ENCODE results near the gene POLE.

POLE gene, protein sequence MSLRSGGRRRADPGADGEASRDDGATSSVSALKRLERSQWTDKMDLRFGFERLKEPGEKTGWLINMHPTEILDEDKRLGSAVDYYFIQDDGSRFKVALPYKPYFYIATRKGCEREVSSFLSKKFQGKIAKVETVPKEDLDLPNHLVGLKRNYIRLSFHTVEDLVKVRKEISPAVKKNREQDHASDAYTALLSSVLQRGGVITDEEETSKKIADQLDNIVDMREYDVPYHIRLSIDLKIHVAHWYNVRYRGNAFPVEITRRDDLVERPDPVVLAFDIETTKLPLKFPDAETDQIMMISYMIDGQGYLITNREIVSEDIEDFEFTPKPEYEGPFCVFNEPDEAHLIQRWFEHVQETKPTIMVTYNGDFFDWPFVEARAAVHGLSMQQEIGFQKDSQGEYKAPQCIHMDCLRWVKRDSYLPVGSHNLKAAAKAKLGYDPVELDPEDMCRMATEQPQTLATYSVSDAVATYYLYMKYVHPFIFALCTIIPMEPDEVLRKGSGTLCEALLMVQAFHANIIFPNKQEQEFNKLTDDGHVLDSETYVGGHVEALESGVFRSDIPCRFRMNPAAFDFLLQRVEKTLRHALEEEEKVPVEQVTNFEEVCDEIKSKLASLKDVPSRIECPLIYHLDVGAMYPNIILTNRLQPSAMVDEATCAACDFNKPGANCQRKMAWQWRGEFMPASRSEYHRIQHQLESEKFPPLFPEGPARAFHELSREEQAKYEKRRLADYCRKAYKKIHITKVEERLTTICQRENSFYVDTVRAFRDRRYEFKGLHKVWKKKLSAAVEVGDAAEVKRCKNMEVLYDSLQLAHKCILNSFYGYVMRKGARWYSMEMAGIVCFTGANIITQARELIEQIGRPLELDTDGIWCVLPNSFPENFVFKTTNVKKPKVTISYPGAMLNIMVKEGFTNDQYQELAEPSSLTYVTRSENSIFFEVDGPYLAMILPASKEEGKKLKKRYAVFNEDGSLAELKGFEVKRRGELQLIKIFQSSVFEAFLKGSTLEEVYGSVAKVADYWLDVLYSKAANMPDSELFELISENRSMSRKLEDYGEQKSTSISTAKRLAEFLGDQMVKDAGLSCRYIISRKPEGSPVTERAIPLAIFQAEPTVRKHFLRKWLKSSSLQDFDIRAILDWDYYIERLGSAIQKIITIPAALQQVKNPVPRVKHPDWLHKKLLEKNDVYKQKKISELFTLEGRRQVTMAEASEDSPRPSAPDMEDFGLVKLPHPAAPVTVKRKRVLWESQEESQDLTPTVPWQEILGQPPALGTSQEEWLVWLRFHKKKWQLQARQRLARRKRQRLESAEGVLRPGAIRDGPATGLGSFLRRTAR (N-terminal part only)

DNA sequence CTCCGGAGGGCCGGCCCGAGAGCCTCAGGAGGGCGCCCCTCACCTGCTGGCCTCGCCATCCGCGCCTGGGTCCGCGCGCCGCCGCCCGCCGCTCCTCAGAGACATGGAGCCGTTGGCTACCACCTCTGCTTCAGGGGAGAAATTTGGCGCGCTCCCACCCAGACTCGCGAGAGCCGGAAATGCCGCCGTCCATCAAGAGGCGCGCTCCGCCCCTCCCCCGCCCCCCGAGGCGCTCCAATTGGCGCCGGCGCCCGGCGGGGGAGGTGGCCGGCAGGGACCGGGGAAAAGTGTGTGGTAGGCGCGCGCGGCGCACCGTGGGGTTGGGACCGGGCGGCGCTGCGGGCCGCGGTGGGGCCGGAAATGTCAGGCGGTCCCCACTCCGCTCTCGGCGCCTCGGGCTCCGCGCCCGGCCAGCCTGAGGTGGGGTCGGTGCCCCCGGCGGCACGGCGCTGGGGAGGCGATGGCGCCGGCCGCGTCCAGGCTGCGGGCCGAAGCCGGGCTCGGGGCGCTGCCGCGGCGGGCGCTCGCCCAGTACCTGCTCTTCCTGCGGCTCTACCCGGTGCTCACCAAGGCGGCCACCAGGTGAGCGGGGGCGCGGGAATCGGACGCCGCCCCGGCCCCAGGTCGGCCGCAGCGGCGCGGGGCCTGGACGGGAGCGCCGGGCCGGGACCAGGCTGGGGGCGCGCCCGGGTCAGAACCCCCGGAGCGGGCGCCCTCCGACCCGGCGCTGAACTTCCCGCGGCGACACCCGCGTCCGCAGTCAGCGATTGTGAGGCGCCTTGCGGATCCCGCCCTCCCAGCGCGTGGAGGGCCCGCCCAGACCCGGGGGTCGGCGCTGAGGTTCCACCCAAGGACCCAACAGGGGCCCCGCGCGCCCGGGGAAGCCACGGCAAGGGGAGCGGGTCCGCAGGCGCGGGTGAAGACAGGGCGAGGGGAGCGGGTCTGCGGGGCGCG is at the start of gene POLE, which contains the start of gene PXMP2:
Gene POLE (minus strand): TSS at position 132 of the 954 bp plus-strand sequence. CDS start 27 bp downstream, at position 105.
Gene PXMP2 (plus strand): TSS at position 377 of the 954 bp plus-strand sequence. CDS start 84 bp downstream, at position 461.
- DNase-seq (ENCODE audit: low read depth, low spot score), result peak; percentile 87

DNA sequence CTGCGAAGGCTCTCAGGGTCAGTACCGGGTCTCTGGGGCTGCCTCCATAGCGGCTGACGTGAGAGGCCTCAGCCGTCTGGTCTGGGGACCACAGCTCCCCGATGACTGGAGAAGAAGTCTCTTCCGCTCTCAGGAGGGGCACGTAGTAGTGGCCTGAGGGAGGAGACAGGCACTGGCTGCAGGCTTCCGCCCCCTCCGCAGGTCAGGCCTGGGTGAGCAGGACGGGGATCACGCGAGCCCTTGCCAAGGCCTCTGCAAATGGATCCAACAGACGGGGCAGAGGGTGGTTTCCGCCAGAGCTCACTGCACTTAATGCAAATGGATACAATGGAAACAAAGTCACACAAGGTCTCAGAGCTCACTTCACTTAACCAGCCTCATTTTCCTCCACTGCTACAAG is 49.8 kb upstream of the POLE start:
- no peak for DNase-seq (ENCODE audit: low read depth, low spot score)

DNA sequence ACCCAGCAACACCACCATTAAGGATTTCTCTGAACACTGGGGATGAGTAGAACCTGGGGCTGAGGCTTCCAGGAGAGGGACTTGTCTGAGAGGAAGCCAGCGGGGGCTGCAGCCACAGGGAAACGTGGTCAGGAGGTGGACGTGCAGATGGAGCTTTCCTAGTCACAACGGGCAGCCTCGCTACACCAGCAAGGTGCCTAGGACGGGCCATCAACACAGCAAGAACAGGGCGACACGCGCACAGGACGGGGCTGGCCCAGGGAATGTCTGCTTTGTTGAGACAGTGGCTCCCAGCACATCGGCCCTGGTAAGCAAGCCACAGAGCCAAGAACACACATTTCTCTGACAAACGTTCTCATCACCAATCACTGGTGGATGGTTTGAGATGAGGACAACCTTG is 49.2 kb upstream of the POLE start:
- no peak for DNase-seq (ENCODE audit: low read depth, low spot score)

DNA sequence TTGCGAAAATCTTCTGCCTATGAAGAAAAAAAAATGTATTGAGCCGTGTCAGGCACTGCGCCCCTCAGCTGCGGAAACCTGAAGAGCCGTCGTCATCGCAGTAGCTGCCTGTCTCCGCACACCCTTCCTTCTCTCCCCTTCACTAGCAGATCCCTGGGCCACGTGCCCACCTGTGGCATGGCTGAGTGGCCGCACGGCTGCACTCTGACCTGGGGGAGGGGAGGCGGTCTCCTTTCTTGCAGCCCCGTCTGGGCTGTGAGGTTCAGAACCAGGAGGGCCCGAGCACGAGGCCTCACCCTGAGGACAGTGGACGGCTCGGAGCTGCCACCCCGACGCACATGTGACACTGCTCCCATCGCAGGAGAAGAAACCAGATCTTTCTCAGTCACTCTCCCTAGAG is 48.4 kb upstream of the POLE start:
- DNase-seq (ENCODE audit: low read depth, low spot score), result no peak

DNA sequence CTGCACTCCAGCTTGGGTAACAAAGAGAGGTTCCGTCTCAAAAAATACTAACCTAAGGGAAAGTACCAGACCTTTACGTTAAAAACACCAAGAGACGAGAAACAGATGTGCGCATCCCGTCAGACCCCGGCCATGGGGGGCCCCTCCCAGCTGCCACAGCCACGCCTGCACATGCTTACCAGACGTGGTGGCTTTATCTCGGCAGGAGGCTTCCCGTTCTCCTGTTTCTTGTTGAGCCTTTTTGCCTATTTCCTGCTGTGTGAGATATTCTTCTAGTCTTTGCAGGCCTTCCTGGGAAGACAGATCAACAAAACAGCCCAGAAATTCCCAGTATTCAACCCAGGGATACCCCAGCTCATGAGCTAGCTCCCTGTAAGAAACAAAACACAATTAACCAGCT is 47.1 kb upstream of the POLE start:
- peak; percentile 95 for DNase-seq (ENCODE audit: low read depth, low spot score)

DNA sequence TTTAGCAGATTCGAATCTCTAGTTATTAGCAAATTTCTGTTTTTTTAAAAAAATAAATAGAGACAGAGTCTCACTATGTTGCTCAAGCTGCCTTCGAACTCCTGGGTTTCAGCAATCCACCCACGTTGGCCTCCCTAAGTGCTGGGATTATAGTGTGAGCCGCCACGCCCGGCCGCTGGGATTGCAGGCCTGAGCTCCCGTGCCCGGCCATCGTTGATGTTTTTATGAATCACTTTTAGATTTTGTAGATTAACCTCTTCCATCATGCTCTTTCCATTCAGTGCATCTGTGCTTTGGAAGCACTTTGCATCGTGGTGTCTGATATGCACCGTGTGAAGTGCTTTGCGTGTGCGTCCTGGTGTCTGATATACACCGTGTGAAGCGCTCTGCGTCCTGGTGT is 44.4 kb upstream of the POLE start:
- no peak for DNase-seq (ENCODE audit: low read depth, low spot score)

DNA sequence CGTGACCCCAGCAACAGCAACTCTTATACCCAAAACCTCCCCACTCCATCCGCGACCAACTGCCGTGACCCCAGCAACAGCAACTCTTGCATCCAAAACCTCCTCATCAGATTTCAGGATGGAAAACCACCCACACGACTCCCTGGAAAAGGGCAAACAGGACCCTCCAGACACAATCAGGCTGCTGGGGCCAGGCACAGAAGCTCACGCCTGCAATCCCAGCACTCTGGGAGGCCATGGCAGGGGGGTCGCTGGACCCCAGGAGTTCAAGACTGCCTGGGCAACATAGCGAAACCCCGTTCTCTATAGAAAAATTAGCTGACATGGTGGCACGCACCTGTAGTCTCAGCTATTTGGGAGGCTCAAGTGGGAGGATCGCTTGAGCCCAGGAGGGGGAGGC is 43.2 kb upstream of the POLE start:
- no peak for DNase-seq (ENCODE audit: low read depth, low spot score)

DNA sequence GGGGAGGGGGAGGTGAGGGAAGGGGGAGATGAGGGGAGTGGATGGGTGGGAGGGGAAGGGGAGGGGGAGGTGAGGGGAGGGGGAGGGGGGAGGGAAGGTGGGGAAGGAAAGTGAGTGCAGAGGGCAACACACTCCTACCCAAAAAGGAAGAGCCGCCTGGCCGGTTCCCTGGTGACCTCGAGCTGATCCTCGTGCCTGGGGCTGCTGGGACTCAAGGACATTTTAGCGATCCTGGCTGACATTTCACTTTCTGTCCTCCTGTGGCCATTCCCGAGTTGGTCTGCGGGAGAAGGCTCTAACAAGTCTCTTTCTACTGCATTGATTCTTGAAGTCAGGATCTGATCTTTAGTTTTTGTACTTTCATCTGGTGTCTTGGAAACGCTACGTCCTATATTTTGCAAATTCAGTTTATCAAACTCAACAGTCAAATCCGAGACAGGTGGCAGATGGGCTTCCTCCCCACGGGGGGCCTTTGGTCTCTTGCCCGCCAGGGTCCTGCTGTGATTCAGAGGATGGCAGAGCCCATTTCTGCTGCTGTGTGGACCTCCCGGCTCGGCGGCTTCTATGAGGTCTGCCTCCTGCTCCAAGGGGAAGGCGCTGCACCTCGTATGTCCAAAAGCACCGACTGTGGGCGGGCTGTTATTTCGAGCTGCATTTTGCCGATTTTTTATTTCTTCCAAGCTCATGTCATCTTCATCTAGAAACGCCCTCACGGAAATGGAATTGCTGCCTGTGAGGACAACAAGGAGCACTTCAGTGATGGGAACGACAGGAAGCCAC is 42.6 kb upstream of the POLE start:
- no peak for DNase-seq (ENCODE audit: low read depth, low spot score)

DNA sequence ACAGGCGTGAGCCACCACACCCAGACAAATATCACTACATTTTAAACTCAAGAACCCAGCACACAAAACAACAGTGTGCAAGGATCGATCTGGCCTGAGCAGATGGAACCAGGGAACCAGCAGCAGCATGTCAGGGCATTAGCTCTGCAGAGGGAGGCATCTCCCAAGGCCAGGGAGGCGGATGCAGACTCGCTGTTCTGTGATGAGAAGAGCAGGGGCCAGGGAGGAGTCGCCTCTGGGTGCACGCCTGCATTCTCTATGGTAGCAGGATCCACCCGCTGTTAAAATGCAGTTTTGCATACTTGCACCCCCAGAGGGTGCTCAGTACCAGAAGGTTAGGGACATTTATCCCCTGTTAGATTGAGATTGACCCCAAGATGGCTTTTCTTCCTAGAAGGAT is 41.4 kb upstream of the POLE start:
- DNase-seq (ENCODE audit: low read depth, low spot score), result no peak

DNA sequence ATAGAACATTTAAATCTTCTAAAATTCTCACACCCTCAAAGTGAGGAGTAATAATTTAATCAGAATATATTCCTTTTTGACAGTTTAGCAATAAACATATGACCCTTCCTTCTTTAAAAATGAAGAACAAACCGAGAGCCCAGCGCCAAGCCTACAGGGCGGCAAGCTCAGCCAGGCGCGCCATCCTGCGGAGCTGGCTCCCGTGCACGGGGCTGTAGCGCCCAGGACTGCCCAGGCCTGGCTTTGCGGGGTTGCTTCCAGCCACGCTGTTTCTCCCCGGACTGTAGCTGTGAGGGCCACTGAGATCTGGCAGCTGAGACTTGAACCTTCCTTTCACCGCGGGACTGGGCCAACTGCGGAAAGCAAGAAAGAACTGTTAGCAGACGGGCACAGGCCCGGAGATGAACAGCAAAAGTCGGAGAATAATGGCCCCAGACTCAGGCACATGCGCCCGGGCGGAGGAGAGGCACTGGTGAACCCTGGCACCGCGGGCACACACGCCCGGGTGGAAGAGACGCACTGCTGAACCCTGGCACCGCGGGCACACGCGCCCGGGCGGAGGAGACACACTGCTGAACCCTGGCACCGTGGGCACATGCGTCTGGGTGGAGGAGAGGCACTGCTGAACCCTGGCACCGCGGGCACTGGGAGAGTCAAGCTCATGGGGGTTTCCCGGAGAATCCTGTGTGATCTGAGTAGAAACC is 40.1 kb upstream of the POLE start:
- DNase-seq (ENCODE audit: low read depth, low spot score), result no peak

DNA sequence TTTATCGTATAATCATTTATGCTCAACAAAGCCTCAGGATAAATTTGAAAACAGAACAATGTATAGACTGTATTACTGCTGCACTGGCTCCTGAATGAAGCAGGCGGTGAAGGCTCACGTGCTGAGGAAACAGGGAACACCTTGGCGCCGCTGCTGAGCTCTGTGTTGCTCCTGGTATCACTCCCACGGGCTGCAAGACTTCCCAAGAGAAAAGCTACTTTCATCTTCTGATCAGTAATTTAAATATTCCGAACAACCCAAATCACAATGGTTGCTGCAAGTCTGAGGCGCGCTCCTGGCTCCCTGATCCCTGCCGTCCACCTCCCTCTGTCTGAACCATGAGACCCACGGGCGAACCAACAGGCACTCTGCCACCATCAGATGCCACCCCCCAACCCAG is 39.2 kb upstream of the POLE start:
- no peak for DNase-seq (ENCODE audit: low read depth, low spot score)

DNA sequence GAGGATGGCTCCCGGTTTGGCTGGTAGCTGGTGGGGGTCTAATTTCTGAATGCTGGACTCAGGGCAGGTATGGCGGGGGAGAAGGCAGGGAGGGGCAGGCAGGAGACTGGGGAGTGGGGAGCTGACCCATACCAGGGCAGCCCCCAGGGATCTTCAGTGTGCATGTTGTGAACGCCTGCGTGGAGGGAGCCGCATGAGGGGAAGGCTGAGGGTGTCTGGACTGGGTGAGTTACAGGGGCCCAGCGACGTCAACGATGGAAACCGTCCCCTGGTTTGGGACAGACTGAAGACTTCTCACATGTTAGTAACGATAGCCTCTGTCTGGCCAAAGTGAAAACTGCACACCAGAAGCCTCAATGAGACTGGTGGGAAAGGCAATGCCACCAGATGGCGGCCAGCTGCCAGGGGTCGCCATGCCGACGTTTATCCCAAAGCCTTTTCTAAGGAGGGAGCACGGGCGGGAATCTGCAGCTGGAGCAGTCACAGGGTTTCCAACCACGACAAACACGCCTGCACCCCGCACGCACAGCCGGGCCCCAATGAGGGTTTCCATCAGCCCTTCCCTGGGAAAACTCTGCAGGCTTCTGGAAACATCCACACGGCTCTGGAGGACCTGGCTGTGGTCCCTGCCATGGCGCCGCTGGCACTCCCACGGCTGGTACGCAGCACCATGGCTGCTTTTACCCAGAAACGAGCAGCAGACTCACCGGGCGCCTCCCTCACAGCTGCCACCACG is 37.5 kb upstream of the POLE start:
- no peak for DNase-seq (ENCODE audit: low read depth, low spot score)

DNA sequence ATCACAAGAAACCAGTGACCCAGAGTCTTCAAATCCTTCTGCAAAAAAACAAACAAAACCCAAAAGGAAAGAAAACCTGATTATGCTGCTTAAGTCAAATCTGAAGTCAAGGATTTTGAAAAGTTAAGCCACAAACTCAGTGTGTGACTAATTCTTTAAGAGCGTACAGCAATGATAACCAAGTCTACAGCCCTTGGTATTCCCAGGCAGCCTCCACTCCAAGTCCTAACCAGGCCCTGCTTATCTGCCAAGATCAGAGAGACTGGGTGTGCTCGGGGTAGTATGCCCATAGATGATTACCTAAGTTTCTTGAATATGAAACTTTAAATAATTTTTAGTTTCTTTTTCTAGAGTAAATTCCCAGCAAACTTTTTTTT is 36.6 kb upstream of the POLE start:
- DNase-seq (ENCODE audit: low read depth, low spot score), result no peak

DNA sequence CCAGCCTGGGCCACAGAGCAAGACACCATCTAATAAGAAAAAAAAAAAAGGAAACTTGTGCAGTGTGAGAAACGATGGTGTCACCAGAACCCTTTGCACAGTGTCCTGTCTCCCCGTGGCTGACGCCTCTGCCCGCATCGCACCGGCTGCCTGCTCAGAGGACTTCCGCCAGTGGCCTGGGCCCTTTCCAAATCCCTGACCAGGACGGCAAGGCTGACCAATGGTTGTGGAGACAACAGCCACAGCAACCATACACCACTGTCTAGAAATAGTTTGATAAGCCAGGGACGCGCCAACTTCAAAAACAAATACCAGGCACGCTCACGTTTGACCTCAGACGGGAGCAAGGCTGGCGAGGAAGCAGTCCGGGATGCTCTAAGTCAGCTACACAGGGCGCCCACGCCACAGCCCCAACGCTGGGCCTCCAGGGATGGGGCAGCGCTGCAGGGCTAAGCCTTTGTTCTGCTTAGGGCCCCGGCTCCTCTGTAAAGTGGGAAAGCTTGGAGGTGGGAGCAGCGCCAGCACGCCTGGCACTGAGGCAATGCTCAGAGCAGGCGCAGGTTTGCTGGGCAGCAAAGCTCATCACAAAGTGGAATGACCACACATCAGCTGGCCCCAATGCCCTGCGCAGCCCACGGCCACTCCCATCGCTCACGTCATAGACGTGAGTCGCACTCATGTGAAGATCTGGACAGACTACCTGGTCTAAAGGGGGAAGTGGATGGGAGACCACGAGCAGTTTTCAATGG is 36.0 kb upstream of the POLE start:
- DNase-seq (ENCODE audit: low read depth, low spot score), result no peak

DNA sequence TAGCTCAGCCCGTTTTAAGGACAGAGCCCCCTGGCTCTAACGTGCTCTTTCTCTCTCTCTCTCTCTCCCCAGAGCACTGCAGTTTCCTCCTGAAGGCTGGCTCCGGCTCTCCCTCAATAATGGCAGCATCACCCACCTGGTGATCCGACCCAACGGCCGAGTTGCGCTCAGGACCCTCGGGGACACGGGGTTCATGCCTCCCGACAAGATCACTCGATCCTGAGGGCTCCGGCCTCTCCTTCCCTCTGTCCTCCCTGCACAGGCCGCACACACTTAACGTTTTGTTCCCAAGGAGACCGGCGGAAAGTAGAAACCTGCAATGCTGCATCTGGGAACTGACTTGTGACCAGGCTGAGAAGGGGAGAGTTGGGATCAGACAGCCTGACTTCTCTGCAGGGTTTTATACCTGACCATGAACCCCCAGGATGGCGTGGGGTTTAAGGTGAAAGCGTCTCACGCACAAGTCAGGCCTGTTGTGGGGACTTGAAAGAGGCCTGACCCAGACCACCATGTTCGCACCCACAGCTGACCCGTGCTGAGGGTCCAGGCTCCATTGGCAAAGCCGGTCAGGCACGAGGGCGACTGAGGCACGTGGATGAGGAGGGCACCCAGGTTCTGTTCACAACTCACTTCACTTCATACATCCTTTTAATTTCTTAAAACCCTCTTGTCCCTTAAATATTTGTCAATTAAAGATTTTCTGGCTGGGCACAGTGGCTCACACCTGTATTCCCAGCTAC is 33.6 kb upstream of the POLE start:
- DNase-seq (ENCODE audit: low read depth, low spot score), result no peak

DNA sequence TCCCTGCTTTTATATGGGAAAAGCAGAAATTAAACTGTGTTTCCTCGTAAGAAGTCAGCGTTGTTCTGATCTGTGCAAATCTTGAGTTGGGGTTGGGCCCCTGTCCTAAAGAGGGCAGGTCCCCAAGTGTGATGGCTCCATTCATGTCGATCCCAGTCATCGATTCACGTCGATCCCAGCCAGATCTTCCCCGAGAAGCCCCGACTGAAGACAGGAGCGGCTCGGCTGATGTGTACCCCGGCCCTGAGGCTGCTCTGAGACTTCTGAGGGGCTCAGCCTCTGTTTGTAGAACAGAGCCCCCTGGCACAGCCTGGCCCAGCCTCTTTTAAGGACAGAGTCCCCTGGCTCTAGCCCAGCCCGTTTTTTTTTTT is 32.8 kb upstream of the POLE start:
- no peak for DNase-seq (ENCODE audit: low read depth, low spot score)

Measured in smooth muscle cell of the brain vasculature (primary cell).